Measurements from ENCODE around the gene ITCH.

The ITCH gene

GRCh38 chr20:34445177-34446065 is 82.3 kb downstream of the ITCH start:
- TF ChIP-seq, protein P1, sequence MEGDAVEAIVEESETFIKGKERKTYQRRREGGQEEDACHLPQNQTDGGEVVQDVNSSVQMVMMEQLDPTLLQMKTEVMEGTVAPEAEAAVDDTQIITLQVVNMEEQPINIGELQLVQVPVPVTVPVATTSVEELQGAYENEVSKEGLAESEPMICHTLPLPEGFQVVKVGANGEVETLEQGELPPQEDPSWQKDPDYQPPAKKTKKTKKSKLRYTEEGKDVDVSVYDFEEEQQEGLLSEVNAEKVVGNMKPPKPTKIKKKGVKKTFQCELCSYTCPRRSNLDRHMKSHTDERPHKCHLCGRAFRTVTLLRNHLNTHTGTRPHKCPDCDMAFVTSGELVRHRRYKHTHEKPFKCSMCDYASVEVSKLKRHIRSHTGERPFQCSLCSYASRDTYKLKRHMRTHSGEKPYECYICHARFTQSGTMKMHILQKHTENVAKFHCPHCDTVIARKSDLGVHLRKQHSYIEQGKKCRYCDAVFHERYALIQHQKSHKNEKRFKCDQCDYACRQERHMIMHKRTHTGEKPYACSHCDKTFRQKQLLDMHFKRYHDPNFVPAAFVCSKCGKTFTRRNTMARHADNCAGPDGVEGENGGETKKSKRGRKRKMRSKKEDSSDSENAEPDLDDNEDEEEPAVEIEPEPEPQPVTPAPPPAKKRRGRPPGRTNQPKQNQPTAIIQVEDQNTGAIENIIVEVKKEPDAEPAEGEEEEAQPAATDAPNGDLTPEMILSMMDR (conservative IDR thresholded peaks at IDR 0.05) = no peak
- TF ChIP-seq ZFX (IDR thresholded peaks at IDR 0.05) = no peak
- no peak overlapping the region for H3K27ac ChIP-seq

GRCh38 chr20:34448517-34448916 is 85.4 kb downstream of the ITCH start:
- no peak overlapping the region for H3K27ac ChIP-seq
- no peak for TF ChIP-seq ZFX (IDR thresholded peaks at IDR 0.05)
- TF ChIP-seq, protein P1 (conservative IDR thresholded peaks at IDR 0.05) = no peak

- TF ChIP-seq, protein P1 (conservative IDR thresholded peaks at IDR 0.05) = no peak
- no peak for TF ChIP-seq ZFX (IDR thresholded peaks at IDR 0.05)
- H3K27ac ChIP-seq = no peak overlapping the region
Measured at GRCh38 chr20:34449674-34450592, 86.9 kb downstream of the ITCH start.

GRCh38 chr20:34452281-34452982 is 89.4 kb downstream of the ITCH start:
- no peak for TF ChIP-seq ZFX (IDR thresholded peaks at IDR 0.05)
- TF ChIP-seq, protein P1 (conservative IDR thresholded peaks at IDR 0.05) = no peak
- H3K27ac ChIP-seq = no peak overlapping the region

DNA sequence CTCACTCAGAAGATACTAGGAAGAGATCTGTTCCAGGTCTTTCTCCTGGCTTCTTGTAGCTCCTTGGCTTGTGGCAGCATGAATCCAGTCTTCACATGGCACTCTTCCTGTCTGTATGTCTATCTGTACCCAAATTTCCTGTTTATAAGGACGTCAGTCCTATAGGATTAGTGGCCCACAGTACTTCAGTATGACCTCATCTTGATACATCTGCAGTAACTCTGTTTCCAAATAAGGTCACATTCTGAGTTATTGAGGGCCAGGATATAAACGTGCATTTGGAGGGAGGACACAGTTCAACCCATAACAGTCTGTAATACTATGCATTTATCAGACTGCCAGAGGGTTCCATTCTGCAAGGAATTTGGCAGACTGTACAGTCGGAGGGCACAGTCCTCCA is 95.6 kb downstream of the ITCH start:
- no peak overlapping the region for H3K27ac ChIP-seq
- TF ChIP-seq ZFX (IDR thresholded peaks at IDR 0.05) = no peak
- TF ChIP-seq, protein P1 (conservative IDR thresholded peaks at IDR 0.05) = no peak

GRCh38 chr20:34459209-34459897 is 96.3 kb downstream of the ITCH start:
- no peak overlapping the region for H3K27ac ChIP-seq
- TF ChIP-seq, protein P1 (conservative IDR thresholded peaks at IDR 0.05) = no peak
- TF ChIP-seq ZFX (IDR thresholded peaks at IDR 0.05) = no peak
